GM10847 (cell line): ENCODE data around the gene SETMAR.

Experiments used
- POLR2A ChIP-seq: IDR thresholded peaks from 2 replicates; pipeline ENCODE4 v1.6.1; 2011; ENCODE audit not compliant: insufficient read length; ENCODE audit errors: extremely low read depth

SETMAR gene

GRCh38 chr3:4359805-4360502, 56.8 kb downstream of the SETMAR start:
- no peak for TF ChIP-seq POLR2A

GRCh38 chr3:4360817-4361216, 57.6 kb downstream of the SETMAR start:
- no peak for TF ChIP-seq POLR2A

GRCh38 chr3:4362523-4362922, 59.4 kb downstream of the SETMAR start:
- TF ChIP-seq POLR2A: no peak
